GM18861 (cell line): ENCODE measurements around the gene OPCML.

Source experiments
- ATAC-seq: cut with Tn5 transposase; IDR thresholded peaks from one replicate; pipeline ENCODE4 v1.9.1; 2021; ENCODE audit not compliant: unreplicated experiment

Gene OPCML

DNA sequence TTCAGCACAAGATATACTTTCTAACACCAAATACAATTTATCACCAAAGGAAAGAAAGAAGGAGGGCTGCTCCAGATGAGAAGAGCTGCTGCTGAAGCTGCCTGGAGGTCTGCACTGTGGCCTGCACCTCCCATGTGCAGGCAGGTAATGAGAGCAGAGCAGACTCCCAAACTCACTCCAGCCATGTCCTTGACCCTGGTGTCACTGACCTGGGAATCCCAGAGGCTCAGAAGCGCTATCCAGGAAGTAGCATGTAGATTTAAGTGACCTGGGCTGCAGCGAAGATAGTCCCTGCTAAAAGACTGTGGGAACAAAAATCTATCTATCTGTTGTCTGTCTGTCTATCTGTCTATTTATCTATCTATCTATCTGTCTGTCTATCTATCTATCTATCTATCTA, 816.3 kb downstream of the OPCML start:
- ATAC-seq = no peak

DNA sequence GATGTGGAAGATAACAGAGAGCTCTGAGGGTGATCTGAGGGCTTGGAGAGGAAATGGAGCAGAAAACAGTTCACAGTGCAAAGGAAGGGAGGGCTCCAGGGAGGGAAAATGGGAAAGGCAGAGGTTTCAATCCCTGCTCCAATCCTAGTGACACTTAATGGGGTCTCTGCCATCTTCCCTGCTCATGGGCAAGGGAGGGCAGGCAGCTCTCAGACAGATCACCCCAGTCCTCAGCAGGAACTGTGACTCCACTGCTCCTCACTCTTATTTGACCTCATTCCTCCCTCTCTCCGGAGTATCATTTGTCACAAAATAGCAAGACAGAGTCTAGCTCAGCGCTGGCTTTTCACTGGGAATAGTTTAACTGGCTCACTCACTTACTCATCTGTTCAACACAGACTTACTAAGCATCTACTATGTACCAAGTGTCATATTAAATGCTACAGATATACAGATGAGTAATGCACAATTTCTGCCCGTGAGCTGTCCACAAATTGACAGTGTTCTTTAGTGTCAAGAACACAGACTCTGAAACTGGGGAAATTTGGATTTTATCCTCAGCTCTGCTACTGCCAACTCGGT, 817.4 kb downstream of the OPCML start:
- ATAC-seq = no peak

DNA sequence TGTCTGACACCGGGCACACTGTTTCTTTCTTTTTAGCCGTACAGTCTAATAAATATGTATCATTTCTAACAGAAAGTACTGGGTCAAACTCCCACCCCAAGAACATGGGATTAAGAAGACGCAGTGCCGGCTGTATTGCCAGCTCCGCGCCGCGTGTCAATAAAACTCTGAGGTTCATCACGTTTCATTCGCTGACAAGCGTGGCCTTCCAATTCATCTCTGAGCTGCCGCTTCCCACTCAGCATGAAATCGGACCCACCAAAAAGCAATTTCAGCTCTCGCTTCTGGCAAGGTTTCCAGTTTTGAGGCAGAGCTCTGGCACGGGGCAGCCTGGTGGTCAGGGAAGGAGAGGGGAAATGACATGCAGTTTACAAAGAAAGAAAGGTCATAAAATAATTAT, 819.8 kb downstream of the OPCML start:
- ATAC-seq = no peak

DNA sequence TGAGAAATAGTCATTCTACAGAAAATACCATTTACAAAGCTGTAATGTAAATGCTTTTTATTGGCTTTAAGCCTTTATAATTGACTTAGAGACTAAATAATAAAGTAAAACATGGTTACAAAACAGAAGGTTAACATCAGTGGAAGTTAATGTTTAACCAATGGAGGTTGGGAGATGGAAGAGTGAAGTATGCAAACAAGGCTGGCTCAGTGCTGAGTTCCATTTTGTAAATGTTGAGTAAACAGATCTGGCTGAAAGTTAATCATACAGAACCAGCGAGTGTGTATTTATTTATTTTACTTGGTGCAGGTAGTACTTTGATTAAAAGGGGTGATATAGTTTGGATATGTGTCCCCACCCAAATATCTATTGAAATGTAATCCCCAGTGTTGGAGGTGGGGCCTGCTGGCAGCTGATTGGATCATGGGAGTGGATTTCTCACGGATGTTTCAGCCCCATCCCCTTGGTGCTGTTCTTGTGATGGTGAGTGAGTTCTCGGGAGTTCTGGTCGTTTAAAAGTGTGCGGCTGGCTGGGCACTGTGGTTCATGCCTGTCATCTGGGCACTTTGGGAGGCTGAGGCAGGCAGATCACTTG, 827.4 kb downstream of the OPCML start:
- no peak for ATAC-seq

DNA sequence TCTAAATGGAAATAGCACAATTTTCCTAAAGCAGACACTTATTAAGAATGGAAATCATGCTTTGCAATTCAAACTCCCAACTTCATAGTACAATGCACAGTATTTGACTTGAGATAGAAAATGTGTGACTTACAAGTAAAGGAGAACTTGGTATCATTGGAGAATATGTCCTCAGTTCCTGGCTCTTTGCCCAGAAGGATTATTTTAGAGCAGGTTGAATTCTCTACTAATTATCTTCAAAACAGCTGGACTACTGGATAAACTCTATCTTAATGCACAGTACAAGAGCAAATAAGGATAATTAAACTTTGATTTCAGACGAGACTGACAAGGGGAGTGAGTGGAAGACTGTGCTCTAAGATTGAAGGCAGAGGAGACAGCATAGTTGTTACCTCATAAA, 839.4 kb downstream of the OPCML start:
- ATAC-seq = no peak

DNA sequence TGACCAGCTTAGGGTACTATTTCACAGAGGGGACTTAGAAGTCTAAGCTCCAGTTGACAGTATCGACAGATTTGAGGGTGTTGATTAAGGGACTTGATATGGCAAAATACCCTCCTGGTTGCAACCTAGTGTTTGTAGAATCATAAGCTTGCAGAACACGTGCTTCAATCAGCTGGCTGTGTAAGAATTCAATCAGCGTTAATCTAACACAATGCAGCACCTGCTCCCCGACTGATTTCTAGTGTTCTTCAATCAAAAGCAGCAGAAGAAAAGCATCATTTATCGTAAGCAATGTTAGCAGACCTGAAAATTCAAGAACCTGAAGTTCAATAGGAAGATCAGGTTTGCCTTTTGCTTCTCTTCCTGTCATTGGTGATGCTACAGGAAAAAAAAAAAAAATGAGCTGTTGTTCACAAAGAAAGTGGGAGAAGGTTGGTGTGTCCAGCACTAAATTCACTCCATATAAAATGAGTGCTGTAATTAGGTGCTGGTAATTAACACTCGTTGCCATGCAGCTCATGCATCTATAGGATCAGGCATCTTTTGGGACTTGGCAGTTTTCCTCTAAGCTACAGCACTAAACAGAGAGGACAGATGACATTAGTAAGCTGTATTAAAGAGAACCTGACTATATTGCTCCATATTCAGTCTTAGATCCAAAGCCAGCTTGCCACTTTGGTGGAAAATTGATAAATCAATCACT, 840.3 kb downstream of the OPCML start:
- no peak for ATAC-seq

DNA sequence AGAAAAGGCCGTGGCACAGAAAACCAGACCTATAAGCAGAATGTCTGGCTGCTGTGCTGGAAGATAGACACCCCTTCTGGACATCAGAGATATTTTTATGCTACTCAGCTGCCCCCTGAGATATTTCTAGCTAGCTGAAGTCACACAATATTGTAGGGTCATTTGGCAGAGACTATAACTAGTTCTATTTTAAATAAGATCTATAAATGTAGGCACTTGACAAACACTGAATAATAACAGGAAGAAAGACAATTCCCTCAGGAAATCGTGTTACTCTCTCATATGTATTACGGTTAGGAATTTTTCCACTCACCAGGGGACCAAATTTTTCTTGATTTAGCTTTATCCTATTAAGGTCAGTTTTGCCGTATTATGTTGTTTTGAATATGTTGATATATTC, 845.4 kb downstream of the OPCML start:
- ATAC-seq = no peak

DNA sequence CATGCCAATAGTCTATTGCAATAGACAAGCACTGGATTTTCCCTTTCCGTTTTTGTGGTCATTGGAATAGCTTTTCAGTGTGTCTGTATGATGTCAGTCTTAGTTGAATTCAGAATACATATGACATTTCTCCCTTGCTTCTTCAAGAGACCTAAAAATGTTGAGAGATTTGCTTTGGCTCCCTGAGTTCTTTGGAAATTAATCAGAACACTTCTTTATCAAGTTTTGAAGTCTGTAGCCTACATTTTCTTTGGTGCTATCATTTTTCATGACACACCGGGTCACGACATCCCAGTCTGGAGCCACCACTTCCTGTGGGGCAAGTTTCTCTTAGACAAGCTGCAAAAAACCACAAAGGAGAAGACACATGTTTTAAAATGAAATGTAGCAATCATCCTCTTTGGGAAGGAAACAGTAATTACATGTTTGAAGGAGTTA, 847.1 kb downstream of the OPCML start:
- no peak for ATAC-seq

DNA sequence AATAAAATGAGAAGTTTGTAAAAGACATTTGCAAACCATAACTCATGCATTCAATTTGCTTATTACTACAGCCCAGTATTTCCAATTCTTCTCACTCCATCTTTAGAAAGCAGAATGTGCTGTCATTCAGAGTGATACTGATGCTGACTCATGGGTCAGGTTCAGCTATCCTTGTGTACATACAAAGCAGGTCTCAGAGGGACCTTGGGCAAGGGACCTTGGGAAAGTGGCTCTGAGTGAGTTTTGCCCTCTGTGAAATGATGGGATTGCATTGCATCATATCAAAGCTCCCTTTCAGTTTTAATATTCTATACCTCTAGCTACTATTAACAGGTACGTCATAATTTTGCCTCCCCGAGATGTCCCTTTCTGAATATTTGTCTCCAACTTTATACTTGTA, 848.7 kb downstream of the OPCML start:
- no peak for ATAC-seq

DNA sequence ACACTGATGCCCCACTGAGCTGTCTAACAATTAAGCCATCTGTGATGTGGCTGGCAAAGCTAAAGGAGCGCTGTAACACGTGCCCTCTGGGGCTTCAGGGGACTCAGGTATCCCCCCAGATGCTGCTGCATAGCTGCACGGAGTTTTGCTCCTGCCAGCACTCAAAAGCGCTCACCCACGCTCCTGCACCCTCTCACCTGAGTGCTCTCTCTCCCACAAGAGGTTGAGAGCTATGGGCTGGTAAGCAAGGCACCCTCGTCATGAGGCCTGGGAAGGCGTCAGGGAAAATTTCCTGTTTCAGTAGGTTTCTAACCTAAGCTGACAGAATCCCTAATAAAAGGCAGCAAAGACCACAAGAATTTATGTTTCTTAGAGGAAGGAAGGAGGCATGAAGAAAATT, 850.3 kb downstream of the OPCML start:
- ATAC-seq = no peak

DNA sequence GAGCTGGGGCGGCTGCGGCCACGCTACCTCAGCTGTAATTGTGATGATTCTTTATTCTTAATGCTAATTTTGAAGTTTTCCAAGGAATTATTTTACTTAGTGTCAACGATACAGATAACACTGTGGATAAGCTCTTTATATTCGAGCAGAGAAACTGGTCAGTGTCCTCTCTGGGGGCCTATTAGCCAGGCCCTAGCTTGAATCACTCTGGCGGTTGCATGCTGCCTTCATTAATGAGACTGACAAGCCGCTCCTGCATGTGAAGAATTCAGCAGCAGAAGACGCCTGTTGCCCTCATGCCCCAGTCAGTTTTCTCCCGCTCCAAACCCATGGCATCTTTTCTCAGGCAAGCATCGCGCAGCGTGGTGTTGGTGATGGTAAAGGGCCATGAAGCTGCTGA, 851.7 kb downstream of the OPCML start:
- no peak for ATAC-seq

DNA sequence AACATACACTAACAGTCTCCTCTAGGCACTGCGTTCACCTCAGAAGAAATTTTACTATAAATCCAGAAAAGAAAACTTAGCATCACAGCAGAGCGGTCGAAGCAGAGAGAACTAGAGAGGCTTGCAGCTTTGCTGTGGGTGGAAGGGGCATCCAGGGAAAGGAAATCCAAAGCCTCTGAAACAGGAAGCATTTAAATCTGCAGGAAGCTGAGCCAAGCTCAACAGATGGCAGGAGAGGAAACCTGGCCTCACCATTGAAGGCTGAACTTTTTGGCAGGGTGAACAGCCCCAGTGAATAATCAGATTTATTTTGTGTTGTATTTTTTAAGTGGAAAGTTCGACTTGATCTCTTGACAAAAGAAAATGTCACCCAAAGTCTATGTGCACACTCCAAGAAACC, 858.1 kb downstream of the OPCML start:
- no peak for ATAC-seq

DNA sequence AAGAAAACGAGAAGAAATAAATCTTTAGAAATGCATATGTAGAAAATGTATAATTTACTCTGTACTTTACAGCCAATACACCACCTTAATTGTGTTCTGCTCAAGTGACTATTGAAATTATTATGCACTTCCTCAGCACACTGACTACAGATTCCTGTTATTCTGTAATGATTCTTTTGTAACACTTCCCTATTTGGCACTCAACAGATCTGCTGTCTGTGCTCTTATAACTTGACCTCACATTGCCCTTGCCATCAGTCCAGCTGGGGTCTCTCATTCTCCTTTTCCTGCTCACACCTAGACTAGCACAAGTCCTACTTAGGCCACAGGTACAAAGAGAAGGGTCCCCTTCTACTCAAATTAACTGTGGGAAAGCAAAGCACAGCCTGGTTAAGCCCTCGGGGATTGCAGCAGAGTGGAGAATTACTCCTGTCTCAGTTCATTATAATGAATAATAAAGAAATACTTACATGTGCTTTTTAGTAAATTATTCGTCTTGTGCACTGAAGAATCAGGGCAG, 860.4 kb downstream of the OPCML start:
- ATAC-seq = no peak

DNA sequence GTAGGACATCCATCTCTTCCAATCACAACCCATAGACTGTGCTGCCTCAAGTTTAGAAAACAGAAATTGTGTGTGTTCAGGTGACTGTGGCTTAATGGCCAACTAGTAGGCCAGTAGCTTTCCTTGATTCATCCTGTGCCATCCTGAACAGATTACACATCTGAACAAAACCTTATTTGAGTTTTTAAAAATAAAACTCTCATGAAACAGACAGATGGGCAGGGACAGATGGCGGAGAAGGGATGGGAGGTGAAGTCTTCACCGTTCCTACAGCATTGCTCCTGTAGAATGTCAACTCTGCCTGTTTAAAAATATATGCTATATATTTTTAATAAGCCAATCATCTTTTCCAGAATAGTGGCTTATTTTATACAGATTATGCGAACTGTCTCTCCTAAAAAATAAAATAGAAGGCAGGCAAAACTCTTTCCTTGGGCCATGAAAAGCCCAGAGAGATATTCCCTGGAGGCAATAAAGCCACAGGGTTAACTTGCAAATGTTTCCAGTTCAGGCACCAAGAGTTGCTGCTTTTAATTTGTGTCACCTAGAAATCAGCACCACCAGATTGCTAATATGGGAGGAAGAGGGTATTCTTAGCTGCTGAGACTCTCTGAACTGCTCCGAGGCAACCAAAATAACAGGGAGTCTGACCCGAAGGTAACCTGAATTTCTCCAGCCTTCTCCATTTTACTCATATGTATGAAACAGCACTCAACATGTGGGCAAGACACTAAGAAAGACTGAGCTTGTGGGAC, 861.2 kb downstream of the OPCML start:
- ATAC-seq = no peak

DNA sequence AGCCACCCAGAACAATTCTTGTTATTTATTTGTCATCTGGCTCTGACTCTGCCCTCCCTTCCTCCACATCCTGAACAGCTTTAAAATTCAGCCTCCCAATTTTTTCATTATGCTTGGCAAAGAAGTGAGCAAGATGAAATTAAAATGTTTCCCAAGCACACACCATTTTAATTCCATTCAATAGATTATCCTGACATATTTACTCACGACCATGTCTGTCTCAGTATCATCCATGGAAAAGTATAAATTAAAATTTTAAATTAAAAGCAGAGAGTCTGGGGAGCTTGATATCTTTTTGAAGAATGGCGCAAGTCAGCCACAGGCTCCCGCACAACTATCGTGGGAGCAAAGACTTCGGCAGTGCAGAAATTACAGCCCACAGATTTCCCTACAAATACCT, 862.4 kb downstream of the OPCML start:
- no peak for ATAC-seq

DNA sequence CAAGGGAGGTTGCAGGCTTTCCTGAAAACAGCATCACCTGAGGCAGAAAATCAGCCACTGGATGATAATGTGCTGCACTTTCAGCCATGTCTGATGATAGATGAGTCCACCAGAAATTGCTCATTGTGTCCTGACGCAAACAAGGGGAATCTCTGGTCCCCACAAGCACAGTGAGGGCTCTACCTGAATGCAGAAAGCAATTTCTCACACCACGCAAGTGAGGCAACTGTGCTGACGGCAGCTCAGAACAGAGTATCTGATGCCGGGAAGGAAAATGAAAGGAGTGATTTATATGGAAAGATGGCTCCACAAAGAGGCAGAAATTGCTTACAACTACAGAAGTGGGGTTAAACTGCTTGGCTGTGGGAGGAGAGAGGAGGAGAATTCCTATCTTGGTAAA, 867.1 kb downstream of the OPCML start:
- no peak for ATAC-seq

DNA sequence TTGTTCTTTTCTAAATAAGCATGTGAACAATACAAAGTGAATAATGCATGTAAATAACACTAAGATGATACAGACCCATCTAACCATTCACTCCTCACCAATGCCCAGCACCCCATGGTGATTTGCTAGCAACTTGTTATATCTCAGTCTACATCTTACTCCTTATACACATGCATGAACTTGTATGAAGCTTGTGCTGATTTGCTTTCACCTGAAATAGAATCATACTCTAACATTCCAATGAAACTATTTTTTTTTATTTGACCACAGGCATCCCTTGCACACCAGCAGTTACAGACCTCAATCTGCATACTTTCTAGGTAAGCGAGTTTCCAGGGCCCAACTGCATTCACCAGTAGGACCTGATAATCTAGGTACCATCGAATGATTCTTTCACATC, 873.6 kb downstream of the OPCML start:
- ATAC-seq = no peak

DNA sequence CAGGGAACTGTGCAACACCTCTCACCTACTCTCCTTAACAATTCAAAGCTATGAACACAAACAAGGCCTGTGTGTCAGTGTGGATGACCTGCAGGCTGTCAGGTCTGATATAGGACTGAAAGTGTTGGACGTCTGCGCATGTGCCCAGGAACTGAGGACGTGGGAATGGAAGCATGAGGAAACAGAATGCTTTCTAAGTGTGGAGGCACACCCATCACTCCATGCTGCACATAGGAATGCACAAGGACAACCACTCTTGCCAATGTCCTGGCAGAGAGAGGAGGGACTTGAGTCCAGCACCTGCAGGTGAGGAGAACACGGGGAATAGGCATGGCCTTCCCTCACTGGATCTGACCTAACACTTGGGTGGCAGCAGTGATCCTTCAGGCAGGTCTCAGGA, 874.3 kb downstream of the OPCML start:
- no peak for ATAC-seq

DNA sequence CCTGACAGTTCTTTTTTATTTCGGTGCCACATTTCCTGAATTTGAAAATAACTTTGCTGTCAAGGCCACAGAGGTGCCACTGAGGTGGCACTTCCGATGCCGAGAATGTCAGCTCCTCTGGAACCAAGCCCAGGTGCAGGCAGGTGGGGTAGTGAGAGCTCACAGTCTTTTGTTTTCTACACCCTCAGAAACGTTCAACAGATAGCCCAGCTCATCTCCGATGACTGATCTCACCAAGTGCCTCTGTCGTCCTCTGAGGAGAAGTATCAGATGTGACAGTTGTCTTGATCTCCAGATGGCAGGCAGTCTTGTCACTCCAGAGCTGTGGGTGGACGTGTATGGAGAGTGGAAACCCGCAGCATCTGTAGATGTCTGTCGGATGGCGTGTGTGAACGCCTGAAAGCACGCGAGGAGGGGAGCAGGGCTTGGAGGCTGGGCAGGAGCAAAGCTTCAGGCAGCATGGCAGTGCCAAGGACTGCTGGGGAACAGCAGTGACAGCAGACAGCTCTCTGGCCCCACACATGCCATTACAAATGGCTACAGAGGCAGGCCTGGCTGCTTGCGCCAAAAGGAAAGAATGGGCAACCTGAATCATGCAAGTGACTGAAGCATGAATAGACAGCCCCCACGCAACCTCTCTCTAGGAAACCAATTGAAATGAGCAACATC, 877.0 kb downstream of the OPCML start:
- ATAC-seq = no peak

DNA sequence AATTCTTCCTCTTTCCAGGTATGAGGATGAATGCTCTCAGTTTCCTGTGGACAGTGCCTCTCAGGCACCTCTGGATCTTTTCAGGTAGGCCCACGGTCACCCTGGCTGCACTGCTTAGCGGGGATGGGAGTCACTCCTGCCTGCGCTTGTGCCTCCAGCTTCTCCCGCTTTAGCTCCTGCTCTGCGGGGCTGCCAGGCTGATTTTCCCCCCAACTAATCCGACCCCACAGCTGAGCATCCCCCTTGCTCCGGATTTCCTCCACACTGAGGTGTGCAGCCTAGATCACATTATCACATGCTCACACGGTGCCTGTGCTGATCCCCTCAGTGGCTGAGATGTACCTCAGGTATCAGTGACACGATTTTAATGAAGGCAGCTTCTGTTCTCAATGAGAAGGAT, 879.1 kb downstream of the OPCML start:
- ATAC-seq = no peak
